DMS 273 treated with DMSO at 0.1 percent for 48 hours (cell line): ENCODE results near the gene PDZD2.
A peak's percentile ranks its signal among the peaks of the same experiment; 100 is the strongest.

ENCODE experiments used
- DNase-seq: peaks from one replicate; lab custom pipeline; 2025; lab: John Stamatoyannopoulos, UW

The PDZD2 gene

GRCh38 chr5:31825518-31826068, 186.7 kb downstream of the PDZD2 start:
- DNase-seq: peak; percentile 56

- DNase-seq: no peak
Observed at GRCh38 chr5:31827867-31828266, 188.9 kb downstream of the PDZD2 start.

- DNase-seq: no peak
Observed at GRCh38 chr5:31832966-31833365, 194.0 kb downstream of the PDZD2 start.

- DNase-seq: no peak
Observed at GRCh38 chr5:31833710-31834109, 194.8 kb downstream of the PDZD2 start.

- DNase-seq: peak; percentile 14
Observed at GRCh38 chr5:31844622-31845345, 205.9 kb downstream of the PDZD2 start.

GRCh38 chr5:31845361-31845760, 206.4 kb downstream of the PDZD2 start:
- DNase-seq: no peak

GRCh38 chr5:31846934-31847333, 208.0 kb downstream of the PDZD2 start:
- DNase-seq: no peak

- DNase-seq: no peak
Observed at GRCh38 chr5:31847354-31847753, 208.4 kb downstream of the PDZD2 start.

GRCh38 chr5:31850981-31851689, 212.2 kb downstream of the PDZD2 start:
- DNase-seq: no peak

GRCh38 chr5:31853398-31854135, 214.6 kb downstream of the PDZD2 start:
- DNase-seq: no peak

GRCh38 chr5:31854181-31855133, 215.5 kb downstream of the PDZD2 start:
- DNase-seq: peak; percentile 20

GRCh38 chr5:31855134-31856040, 216.5 kb downstream of the PDZD2 start:
- DNase-seq: no peak

- no peak for DNase-seq
Observed at GRCh38 chr5:31859096-31859495, 220.2 kb downstream of the PDZD2 start.

- DNase-seq: no peak
Observed at GRCh38 chr5:31860278-31860677, 221.3 kb downstream of the PDZD2 start.

GRCh38 chr5:31860726-31861433, 221.9 kb downstream of the PDZD2 start:
- DNase-seq: no peak

- DNase-seq: no peak
Observed at GRCh38 chr5:31861601-31862000, 222.7 kb downstream of the PDZD2 start.

GRCh38 chr5:31863991-31864411, 225.1 kb downstream of the PDZD2 start:
- no peak for DNase-seq

GRCh38 chr5:31866166-31866565, 227.2 kb downstream of the PDZD2 start:
- DNase-seq: no peak

- DNase-seq: no peak
Observed at GRCh38 chr5:31867219-31867618, 228.3 kb downstream of the PDZD2 start.

GRCh38 chr5:31880449-31880848, 241.5 kb downstream of the PDZD2 start:
- DNase-seq: no peak
